GM12891 (cell line): ENCODE results near the gene SEH1L.
A peak's percentile ranks its signal among the peaks of the same experiment; 100 is the strongest.

Source experiments
- PAX5 ChIP-seq: IDR thresholded peaks from 2 replicates; pipeline ENCODE4 v1.6.1; 2011; ENCODE audit warnings: low read length, moderate library complexity, mild to moderate bottlenecking; ENCODE audit not compliant: insufficient read depth, severe bottlenecking
- POLR2A ChIP-seq: IDR thresholded peaks from 2 replicates; pipeline ENCODE4 v1.6.1; 2011; ENCODE audit warnings: low read depth, low read length, control low read depth
- POLR2AphosphoS5 ChIP-seq: IDR thresholded peaks from 2 replicates; pipeline ENCODE4 v1.6.1; 2011; ENCODE audit warnings: low read depth, low read length, control low read depth
- POU2F2 ChIP-seq: IDR thresholded peaks from 2 replicates; pipeline ENCODE4 v1.6.1; 2011; ENCODE audit warnings: low read depth, mild to moderate bottlenecking, control low read depth, low read length, moderate library complexity
- SPI1 ChIP-seq: IDR thresholded peaks from 2 replicates; pipeline ENCODE4 v1.6.1; 2011; ENCODE audit warnings: low read depth, low read length, control low read depth
- TAF1 ChIP-seq: IDR thresholded peaks from 2 replicates; pipeline ENCODE4 v1.6.1; 2011; ENCODE audit warnings: low read depth, low read length, control low read depth

GRCh38 chr18:12948050-12948804, 416 bp downstream of the SEH1L start:
- peak; percentile 55; the same call in 1 of the 2 replicates for TF ChIP-seq POLR2A
- peak; percentile 70 for TF ChIP-seq POLR2AphosphoS5
- TF ChIP-seq PAX5: peak; percentile 22
- TF ChIP-seq TAF1: peak; percentile 43
- peak; percentile 46 for TF ChIP-seq SPI1
- no peak; the same call in 1 of the 2 replicates for TF ChIP-seq POU2F2
